ENCODE results near the gene PPIA. TPM values are rescaled to one million over a fixed set of nuclear protein-coding genes. Genes with fewer than 3 reads are reported as not detected.

The PPIA gene
- total RNA-seq, 4 donors from 2014 or later = 1,253 to 2,742 (median 2,206) TPM

DNA sequence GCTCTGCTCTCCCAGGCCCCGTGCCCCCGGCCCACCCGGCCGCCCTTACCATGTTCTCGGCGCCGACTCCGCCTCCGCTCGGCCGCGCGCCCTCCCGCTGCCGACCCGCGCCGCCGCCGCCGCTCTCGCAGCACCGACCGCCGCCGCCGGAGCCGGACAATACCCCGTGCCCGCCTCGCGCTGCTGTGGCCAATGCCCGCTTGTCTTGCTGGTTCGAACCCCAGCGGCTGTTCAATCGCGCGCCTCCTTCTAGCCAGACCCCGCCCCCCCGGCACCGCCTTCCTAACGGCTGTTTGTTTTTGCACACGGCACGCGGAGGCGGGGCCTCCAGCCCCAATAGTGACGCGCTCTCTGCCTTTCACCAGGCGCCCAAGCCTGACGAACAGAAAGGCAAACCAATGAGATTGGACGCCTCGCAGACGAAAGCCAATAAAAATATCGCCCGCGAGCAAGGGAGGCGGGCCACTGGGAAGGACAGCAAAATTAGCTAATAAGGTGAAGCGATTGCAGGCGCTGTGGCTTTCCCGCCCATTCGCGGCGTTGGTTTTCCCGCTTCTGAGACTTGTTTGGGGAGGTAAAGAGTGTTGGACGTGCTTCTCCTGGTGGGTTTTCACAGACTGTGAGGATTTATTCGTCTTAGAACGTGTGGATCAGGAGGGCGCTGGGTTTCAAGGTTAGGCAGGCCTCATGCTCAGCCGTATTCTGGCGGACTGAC lies 51.6 kb downstream of the PPIA start, which contains the start of gene H2AZ2:
Gene H2AZ2 (minus strand): TSS at position 168 of the 715 bp plus-strand sequence. CDS start 116 bp downstream, at position 52.
- peaks cover 30% of the 10 kb centered on the region for H3K4me1 ChIP-seq
- H3K9me3 ChIP-seq = no peaks in the 10 kb centered on the region
- DNase-seq (ENCODE audit: low spot score in 2 of 2) = peak; percentile 100
- H3K4me3 ChIP-seq = peak within 1 kb of the TSS; percentile 79
- no peaks in the 10 kb centered on the region for H3K27me3 ChIP-seq
- no peaks in the 10 kb centered on the region for H3K36me3 ChIP-seq
- H3K27ac ChIP-seq = peak within 1 kb of the TSS; percentile 96
- TF ChIP-seq, protein P1, sequence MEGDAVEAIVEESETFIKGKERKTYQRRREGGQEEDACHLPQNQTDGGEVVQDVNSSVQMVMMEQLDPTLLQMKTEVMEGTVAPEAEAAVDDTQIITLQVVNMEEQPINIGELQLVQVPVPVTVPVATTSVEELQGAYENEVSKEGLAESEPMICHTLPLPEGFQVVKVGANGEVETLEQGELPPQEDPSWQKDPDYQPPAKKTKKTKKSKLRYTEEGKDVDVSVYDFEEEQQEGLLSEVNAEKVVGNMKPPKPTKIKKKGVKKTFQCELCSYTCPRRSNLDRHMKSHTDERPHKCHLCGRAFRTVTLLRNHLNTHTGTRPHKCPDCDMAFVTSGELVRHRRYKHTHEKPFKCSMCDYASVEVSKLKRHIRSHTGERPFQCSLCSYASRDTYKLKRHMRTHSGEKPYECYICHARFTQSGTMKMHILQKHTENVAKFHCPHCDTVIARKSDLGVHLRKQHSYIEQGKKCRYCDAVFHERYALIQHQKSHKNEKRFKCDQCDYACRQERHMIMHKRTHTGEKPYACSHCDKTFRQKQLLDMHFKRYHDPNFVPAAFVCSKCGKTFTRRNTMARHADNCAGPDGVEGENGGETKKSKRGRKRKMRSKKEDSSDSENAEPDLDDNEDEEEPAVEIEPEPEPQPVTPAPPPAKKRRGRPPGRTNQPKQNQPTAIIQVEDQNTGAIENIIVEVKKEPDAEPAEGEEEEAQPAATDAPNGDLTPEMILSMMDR (IDR thresholded peaks at IDR 0.05) = no peak
- peak in 2 of 3 donors; percentile 30 to 89 for TF ChIP-seq POLR2AphosphoS5 (IDR thresholded peaks at IDR 0.05)
- peak in 1 of 2 donors; percentile 90 for TF ChIP-seq POLR2A (IDR thresholded peaks at IDR 0.05)
- under 1% methylated on average over 30 of the region's 70 CpGs for WGBS

DNA sequence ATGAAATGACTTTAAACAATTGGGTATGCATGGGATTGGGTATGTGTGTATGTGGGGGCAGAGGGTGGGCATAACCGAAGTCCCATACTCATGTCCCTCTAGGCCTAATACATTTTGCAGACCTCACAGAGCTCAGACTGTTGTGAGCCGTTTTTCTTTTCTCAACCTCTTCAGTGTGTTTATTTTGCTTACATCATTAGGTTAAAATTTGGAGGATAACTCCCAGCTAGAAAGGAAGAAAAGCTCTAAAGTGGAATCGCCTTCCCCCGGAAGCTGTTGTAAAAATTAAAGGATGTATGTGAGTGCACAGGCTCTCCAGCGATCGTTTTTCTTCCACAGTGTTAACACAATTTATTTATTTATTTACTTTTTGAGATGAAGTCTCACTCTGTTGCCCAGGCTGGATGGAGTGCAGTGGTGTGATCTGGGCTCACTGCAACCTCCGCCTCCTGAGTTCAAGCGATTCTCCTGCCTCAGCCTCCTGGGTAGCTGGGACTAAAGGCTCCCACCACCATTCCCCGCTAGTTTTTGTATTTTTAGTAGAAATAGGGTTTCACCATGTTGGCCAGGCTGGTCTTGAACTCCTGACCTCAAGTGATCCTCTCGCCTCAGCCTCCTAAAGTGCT lies 52.9 kb downstream of the PPIA start:
- H3K9me3 ChIP-seq = no peaks in the 10 kb centered on the region
- H3K4me1 ChIP-seq = peaks cover 30% of the 10 kb centered on the region
- no peak for DNase-seq (ENCODE audit: low spot score in 2 of 2)
- H3K27me3 ChIP-seq = no peaks in the 10 kb centered on the region
- H3K4me3 ChIP-seq = no peak overlapping the region
- 82% methylated on average over 10 of the region's 10 CpGs for WGBS
- no peak for TF ChIP-seq POLR2A (IDR thresholded peaks at IDR 0.05)
- no peak for TF ChIP-seq EP300 (IDR thresholded peaks at IDR 0.05)
- TF ChIP-seq POLR2AphosphoS5 (IDR thresholded peaks at IDR 0.05) = no peak
- TF ChIP-seq, protein P1 (IDR thresholded peaks at IDR 0.05) = no peak
- H3K27ac ChIP-seq = no peak overlapping the region
- no peaks in the 10 kb centered on the region for H3K36me3 ChIP-seq

DNA sequence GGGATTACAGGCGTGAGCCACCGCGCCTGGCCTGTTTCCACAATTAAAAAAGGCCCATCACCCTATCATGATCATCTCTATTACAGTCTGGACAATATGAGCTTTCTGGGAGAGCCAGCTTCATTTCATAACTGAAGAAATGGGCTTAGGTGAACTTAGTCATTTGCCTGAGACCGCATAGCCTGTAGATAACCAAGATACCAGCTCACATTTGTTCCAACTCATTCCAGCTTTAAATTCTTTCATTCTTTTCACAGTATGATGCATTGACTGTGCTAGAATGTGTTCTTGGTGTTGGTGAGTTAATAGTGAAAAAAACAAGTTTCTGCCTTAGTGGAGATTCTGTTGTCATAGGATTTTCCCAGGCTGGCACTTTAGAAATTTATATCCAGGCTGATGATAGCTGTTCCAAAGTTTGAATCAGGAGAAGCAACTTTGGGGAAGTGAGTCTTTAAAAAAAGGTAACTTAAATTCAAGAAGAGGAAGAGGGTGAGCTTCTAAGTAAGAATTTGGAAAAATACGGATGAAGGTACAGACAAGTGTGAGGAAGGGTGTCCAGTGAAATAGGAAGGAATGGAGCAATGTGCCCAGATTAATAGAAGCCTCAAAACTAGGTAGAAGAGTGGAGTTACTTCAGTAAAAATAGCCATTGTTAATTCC lies 53.5 kb downstream of the PPIA start:
- Histone ChIP-seq H3K36me3 (no peaks in the 10 kb centered on the region), H3K9me3 (no peaks in the 10 kb centered on the region), H3K4me3 (no peak overlapping the region), H3K27ac (no peak overlapping the region), H3K27me3 (no peaks in the 10 kb centered on the region), H3K4me1 (peaks cover 25% of the 10 kb centered on the region)
- no peak for DNase-seq (ENCODE audit: low spot score in 2 of 2)
- WGBS = 90% methylated on average over 5 of the region's 5 CpGs
- TF ChIP-seq, protein P1 (IDR thresholded peaks at IDR 0.05) = no peak
- TF ChIP-seq EP300 (IDR thresholded peaks at IDR 0.05) = no peak
- no peak for TF ChIP-seq POLR2A (IDR thresholded peaks at IDR 0.05)
- TF ChIP-seq POLR2AphosphoS5 (IDR thresholded peaks at IDR 0.05) = no peak

DNA sequence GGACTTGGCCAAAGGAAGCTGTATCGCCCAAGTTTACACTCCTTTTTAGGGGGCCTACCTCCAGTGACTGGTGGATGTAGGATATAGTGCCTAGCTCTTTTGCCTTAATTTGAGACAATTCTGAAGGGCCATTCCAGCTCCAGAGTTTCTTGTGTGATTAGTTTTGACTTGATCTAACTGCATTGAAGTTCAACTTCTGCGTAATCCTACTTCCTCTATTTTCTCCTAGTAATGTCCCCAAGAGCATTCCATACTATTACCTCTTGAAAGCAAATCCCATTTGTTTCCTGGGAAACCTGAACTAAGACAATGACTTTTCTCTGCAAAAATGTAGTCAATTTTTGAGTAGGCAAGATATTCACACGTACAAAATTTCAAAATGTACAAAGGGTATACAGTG lies 56.1 kb downstream of the PPIA start:
- Histone ChIP-seq H3K9me3 (no peaks in the 10 kb centered on the region), H3K4me3 (no peak overlapping the region), H3K27ac (no peak overlapping the region), H3K36me3 (no peaks in the 10 kb centered on the region), H3K27me3 (no peaks in the 10 kb centered on the region), H3K4me1 (peaks cover 12% of the 10 kb centered on the region)
- no peak for DNase-seq (ENCODE audit: low spot score in 2 of 2)
- WGBS = 87% methylated on average over 3 of the region's 3 CpGs
- TF ChIP-seq, protein P1 (IDR thresholded peaks at IDR 0.05) = no peak
- no peak for TF ChIP-seq POLR2AphosphoS5 (IDR thresholded peaks at IDR 0.05)
- TF ChIP-seq EP300 (IDR thresholded peaks at IDR 0.05) = no peak
- TF ChIP-seq POLR2A (IDR thresholded peaks at IDR 0.05) = no peak

Other genes with a start within 250 kb of the PPIA start
- gene DDX56, start 222.8 kb upstream of the PPIA start, total RNA-seq = 100 to 1,000 TPM in 1 of 4 donors, 10 to 100 TPM in 3; 58.3 to 109 (median 69.5) TPM
- gene TMED4, start 214.4 kb upstream of the PPIA start, total RNA-seq = 100 to 1,000 TPM in 1 of 4 donors, 10 to 100 TPM in 3; 76.8 to 101 (median 93.2) TPM
- 100 to 1,000 TPM in 3 of 4 donors, 10 to 100 TPM in 1; 98.6 to 146 (median 127) TPM for gene OGDH, start 190.1 kb upstream of the PPIA start, total RNA-seq
- 10 to 100 TPM; 26.4 to 97.8 (median 38.4) TPM for gene ZMIZ2, start 47.8 kb upstream of the PPIA start, total RNA-seq
- gene H2AZ2, start 51.4 kb downstream of the PPIA start, total RNA-seq = 10 to 100 TPM; 55.1 to 85.2 (median 75.7) TPM
- 10 to 100 TPM; 28.1 to 39.3 (median 31.3) TPM for gene PURB, start 88.8 kb downstream of the PPIA start, total RNA-seq
- gene MYO1G, start 182.3 kb downstream of the PPIA start, total RNA-seq = 1 to 10 TPM in 3 of 4 donors, under 1 TPM in 1; 0.68 to 4.5 (median 1.6) TPM
- gene CCM2, start 203.5 kb downstream of the PPIA start, total RNA-seq = 10 to 100 TPM; 34.3 to 42.3 (median 35.9) TPM

Data from suprapubic skin (tissue), 4 donors.